Adrenal gland (tissue), 12 donors: ENCODE results near the gene COG6. TPM values are rescaled to one million over a fixed set of nuclear protein-coding genes. Genes with fewer than 3 reads are reported as not detected.
A peak's percentile ranks its signal among the peaks of the same experiment; 100 is the strongest.

Experiments used
- DNase-seq, 7 donors: peaks; one replicate each; pipeline ENCODE4 v3.0.0-alpha.2; 2019 to 2020
- H3K27ac ChIP-seq, 5 donors: fragments of 200-600 bp; sonication (generic) in 4 of 5; 1 replicate in 3 of 5; 2 replicates in 2 of 5; pipeline versions ENCODE4 v1.5.1 to v1.8.0; 2016 to 2020; ENCODE audit warnings: mild to moderate bottlenecking in 1 of 5
- H3K27me3 ChIP-seq: fragments of 200-600 bp; 2 replicates; pipeline ENCODE4 v1.8.0; 2021
- H3K36me3 ChIP-seq, 2 donors: fragments of 200-600 bp; replicated peaks in 1 of 2; 1 replicate in 1 of 2; 2 replicates in 1 of 2; pipeline versions ENCODE4 v1.5.1 to v1.8.0; 2018 to 2022
- H3K4me1 ChIP-seq, 2 donors: fragments of 200-600 bp; replicated peaks in 1 of 2; 1 replicate in 1 of 2; 2 replicates in 1 of 2; pipeline versions ENCODE4 v1.5.1 to v1.8.0; 2018 to 2021
- H3K4me3 ChIP-seq, 4 donors: fragments of 200-600 bp; sonication (generic) in 3 of 4; one replicate each; pipeline ENCODE4 v1.5.1; 2016 to 2018
- H3K9me3 ChIP-seq, 3 donors: fragments of 200-600 bp; sonication (generic) in 1 of 3; replicated peaks in 1 of 3; 1 replicate in 2 of 3; 2 replicates in 1 of 3; pipeline versions ENCODE4 v1.5.1 to v1.8.0; 2016 to 2021
- POLR2A ChIP-seq, 2 donors: fragments of 450-650 bp; IDR thresholded peaks; one replicate each; pipeline ENCODE4 v1.6.1; 2017; ENCODE audit warnings: antibody characterized with exemption in 2 of 2, mild to moderate bottlenecking in 2 of 2, moderate library complexity in 1 of 2
- WGBS, 4 donors: extraction: QIAGEN DNeasy Blood & Tissue Kit in 2 of 4; methylation state at CpG; one replicate each; pipeline versions ENCODE4 v1.1.5 to v1.1.7; 2013 to 2017; 5-methylcytosine and 5-hydroxymethylcytosine counted together
- intact Hi-C, 2 donors: fragments of 100-400 bp; cut with DNase I; formaldehyde crosslinking; loops; one replicate each; pipeline versions ENCODE4 v1.14.1 to v1.15.0; 2022 to 2023
- polyA plus RNA-seq, 3 donors: library from polyadenylated mRNA; stranded (reverse); fragments of 200-250 nt in 2 of 3; fragments of 350-450 nt in 1 of 3; fragmentation: Illumina TruSeq in 1 of 3; extraction: RNeasy Lipid Tissue Mini Kit (QIAGEN cat#74804) in 1 of 3; gene quantifications; one replicate each; pipeline ENCODE4 v1.2.3, GENCODE V29; 2013 to 2014
- total RNA-seq, 9 donors: library from RNA; depleted of rRNA in 4 of 9; stranded (reverse); fragments of >200 nt in 4 of 9; fragments of 120-200 nt in 1 of 9; fragmentation: NEBNext Ultra II Directional in 1 of 9; extraction: Animal tissue kit (Norgen Biotek cat#: 25700) in 1 of 9; gene quantifications; one replicate each; pipeline versions ENCODE4 v1.1.0 to v1.2.4, GENCODE V29; 2013 to 2023
- TF ChIP-seq, protein P1 (sequence below), 6 experiments: fragments of 450-650 bp in 4 of 6; fragments of 200-600 bp in 2 of 6; sonication (generic) in 1 of 6; IDR thresholded peaks; 1 replicate in 5 of 6; 2 replicates in 1 of 6; pipeline versions ENCODE4 v1.5.1 to v1.8.0; 2016 to 2021; ENCODE audit warnings: antibody characterized with exemption in 6 of 6, mild to moderate bottlenecking in 2 of 6, moderate library complexity in 1 of 6
- donor health status: healthy with polysubstance abuse.
- donor health status: Bipolar disorder and iron deficiency.
- donor health status: DM: yes; HTN: yes; CAD: no.
- donor health status: DM: no; HTN: no; CAD: no.
- donor health status: DM: no; HTN: no; CAD: no.
- donor health status: DM: yes; HTN: yes; CAD: no.

Gene COG6
- total and polyA plus RNA-seq, 12 donors, result 7.2 to 53.5 (median 31.5) TPM

GRCh38 chr13:39641645-39642044 is 13.8 kb upstream of the COG6 start:
- no peak for DNase-seq
- Histone ChIP-seq H3K27me3 (no peaks in the 10 kb centered on the region), H3K4me1 (no peaks in the 10 kb centered on the region), H3K4me3 (no peak overlapping the region), H3K27ac (no peak overlapping the region), H3K36me3 (no peaks in the 10 kb centered on the region), H3K9me3 (no peaks in the 10 kb centered on the region)
- intact Hi-C loops, result no loop called here
- TF ChIP-seq POLR2A (IDR thresholded peaks at IDR 0.05), result no peak
- TF ChIP-seq, protein P1, sequence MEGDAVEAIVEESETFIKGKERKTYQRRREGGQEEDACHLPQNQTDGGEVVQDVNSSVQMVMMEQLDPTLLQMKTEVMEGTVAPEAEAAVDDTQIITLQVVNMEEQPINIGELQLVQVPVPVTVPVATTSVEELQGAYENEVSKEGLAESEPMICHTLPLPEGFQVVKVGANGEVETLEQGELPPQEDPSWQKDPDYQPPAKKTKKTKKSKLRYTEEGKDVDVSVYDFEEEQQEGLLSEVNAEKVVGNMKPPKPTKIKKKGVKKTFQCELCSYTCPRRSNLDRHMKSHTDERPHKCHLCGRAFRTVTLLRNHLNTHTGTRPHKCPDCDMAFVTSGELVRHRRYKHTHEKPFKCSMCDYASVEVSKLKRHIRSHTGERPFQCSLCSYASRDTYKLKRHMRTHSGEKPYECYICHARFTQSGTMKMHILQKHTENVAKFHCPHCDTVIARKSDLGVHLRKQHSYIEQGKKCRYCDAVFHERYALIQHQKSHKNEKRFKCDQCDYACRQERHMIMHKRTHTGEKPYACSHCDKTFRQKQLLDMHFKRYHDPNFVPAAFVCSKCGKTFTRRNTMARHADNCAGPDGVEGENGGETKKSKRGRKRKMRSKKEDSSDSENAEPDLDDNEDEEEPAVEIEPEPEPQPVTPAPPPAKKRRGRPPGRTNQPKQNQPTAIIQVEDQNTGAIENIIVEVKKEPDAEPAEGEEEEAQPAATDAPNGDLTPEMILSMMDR (IDR thresholded peaks at IDR 0.05), result no peak
- WGBS, 4 donors, result 59 to 81% (median 79%) methylated on average over 1 of the region's 1 CpG

DNA sequence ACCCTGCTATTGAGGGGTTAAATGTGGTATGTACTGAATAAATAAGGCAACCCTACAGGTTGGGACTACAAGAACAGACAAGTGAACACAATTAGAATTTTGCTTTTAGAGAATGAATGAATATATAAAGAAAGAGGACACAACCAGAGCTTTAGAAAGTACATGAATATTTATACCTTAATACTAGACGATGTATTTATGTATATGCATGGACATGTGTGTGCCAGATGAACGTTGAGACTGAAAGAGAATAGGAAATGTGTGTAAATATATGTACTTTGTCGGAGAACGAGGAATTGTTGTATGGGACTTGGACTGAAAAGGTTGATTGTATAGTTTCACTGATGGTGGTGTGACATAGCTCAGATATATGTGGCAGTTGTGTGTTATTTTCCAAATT is 9.3 kb upstream of the COG6 start:
- 78 to 84% (median 81%) methylated on average over 4 of the region's 4 CpGs for WGBS, 4 donors
- H3K36me3 ChIP-seq, result no peaks in the 10 kb centered on the region

GRCh38 chr13:39655041-39655568 is 357 bp upstream of the COG6 start:
- no peaks in the 10 kb centered on the region for H3K9me3 ChIP-seq

More for the DNA sequence above, 9.3 kb upstream of the COG6 start:
- Histone ChIP-seq H3K27me3 (no peaks in the 10 kb centered on the region), H3K9me3 (no peaks in the 10 kb centered on the region), H3K27ac (no peak overlapping the region), H3K4me3 (no peak overlapping the region), H3K4me1 (no peaks in the 10 kb centered on the region)
- intact Hi-C loops, result no loop called here
- TF ChIP-seq, protein P1 (IDR thresholded peaks at IDR 0.05), result no peak
- TF ChIP-seq POLR2A (IDR thresholded peaks at IDR 0.05), result no peak
- no peak for DNase-seq

DNA sequence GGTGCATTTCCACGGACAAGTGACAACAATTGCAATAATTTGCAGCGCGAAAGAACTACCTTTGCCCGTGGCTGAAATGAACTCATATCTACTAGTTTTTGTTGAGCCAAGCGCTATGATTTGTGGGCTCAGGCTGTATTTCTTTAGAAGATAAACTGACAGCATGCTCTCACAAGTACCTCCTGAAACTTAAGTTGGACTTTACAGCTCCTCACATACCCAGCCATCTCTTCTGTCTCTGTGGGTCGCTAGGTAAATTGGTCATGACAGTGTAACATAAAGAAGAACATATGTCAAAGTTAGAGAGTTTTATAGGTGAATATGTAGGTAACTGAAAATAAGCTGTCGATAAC is 839 bp downstream of the COG6 start:
- H3K4me1 ChIP-seq, result peaks cover 7 to 12% of the 10 kb centered on the region in 2 donors
- WGBS, 4 donors, result 14 to 16% (median 16%) methylated on average over 7 of the region's 7 CpGs
- intact Hi-C loops, result no loop called here
- H3K27ac ChIP-seq, result no peak overlapping the region
- H3K36me3 ChIP-seq, result no peaks in the 10 kb centered on the region
- DNase-seq, result no peak
- no peaks in the 10 kb centered on the region for H3K27me3 ChIP-seq
- no peaks in the 10 kb centered on the region for H3K9me3 ChIP-seq
- H3K4me3 ChIP-seq, result peak overlapping the region in 3 of 4 donors; percentile 82 to 97 (median 95)
- TF ChIP-seq POLR2A (IDR thresholded peaks at IDR 0.05), result no peak
- TF ChIP-seq, protein P1 (IDR thresholded peaks at IDR 0.05), result no peak

More at GRCh38 chr13:39655041-39655568, 357 bp upstream of the COG6 start:
- TF ChIP-seq, protein P1 (IDR thresholded peaks at IDR 0.05), result no peak
- TF ChIP-seq POLR2A (IDR thresholded peaks at IDR 0.05), result no peak
- peak overlapping the region in 3 of 5 donors; percentile 56 to 82 (median 67) for H3K27ac ChIP-seq
- WGBS, 4 donors, result 0 to 1% (median 1%) methylated on average over 2 of the region's 2 CpGs
- H3K4me1 ChIP-seq, result peaks cover 7 to 12% of the 10 kb centered on the region in 2 donors
- no peak for DNase-seq
- H3K4me3 ChIP-seq, result peak overlapping the region; percentile 82 to 97 (median 94)
- no peaks in the 10 kb centered on the region for H3K27me3 ChIP-seq
- H3K36me3 ChIP-seq, result no peaks in the 10 kb centered on the region
- intact Hi-C loops, result no loop called here
